Measurements from ENCODE around the gene FLNB. TPM values are rescaled to one million over a fixed set of nuclear protein-coding genes. Genes with fewer than 3 reads are reported as not detected.

FLNB gene
- total RNA-seq, 2 experiments from 2014 or later = 13.9 to 14.3 TPM

GRCh38 chr3:58150810-58151199, 142.6 kb downstream of the FLNB start:
- POLR2A ChIA-PET = no interaction called here
- CTCF ChIA-PET = no interaction called here

GRCh38 chr3:58151637-58152036, 143.4 kb downstream of the FLNB start:
- ChIA-PET CTCF (no interaction called here), POLR2A (no interaction called here)

GRCh38 chr3:58152225-58153015, 144.2 kb downstream of the FLNB start:
- POLR2A ChIA-PET = no interaction called here
- CTCF ChIA-PET = no interaction called here

GRCh38 chr3:58153371-58153770, 145.1 kb downstream of the FLNB start:
- ChIA-PET CTCF (no interaction called here), POLR2A (no interaction called here)

- CTCF ChIA-PET = no interaction called here
- POLR2A ChIA-PET = no interaction called here
These were observed 146.6 kb downstream of the FLNB start for GRCh38 chr3:58154626-58155449.

GRCh38 chr3:58155838-58156237, 147.6 kb downstream of the FLNB start:
- CTCF ChIA-PET = no interaction called here
- POLR2A ChIA-PET = no interaction called here

- ChIA-PET CTCF (no interaction called here), POLR2A (no interaction called here)
These were observed 149.5 kb downstream of the FLNB start for GRCh38 chr3:58157700-58158099.

- POLR2A ChIA-PET = interaction anchor here (0.5 kb wide), 1 partner anchor 37 kb away, joined by 5 read pairs; no protein-coding TSS in a partner anchor
- CTCF ChIA-PET = interaction anchor here (0.9 kb wide), 1 partner anchor 9 kb away, joined by 3 read pairs; no protein-coding TSS in a partner anchor
These were observed 150.4 kb downstream of the FLNB start for GRCh38 chr3:58158442-58159153.

DNA sequence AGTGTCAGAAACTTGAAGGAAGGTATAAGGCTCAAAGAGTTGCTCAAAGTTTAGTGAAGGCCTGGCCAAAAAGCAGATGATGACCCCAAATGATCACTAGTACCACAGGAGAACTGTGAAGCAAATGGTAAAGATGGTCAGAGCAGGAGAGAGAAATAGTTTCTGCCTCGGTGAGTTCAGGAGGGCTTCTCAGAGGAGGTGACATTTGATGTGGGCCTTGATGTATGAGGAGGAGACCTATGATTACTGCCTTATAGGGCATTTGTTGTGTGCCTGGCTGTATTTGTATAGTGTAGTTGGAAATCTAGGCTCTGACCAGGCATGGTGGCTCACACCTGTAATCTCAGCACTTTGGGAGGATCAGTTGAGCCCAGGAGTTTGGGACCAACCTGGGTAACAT, 152.2 kb downstream of the FLNB start:
- CTCF ChIA-PET = no interaction called here
- POLR2A ChIA-PET = no interaction called here

GRCh38 chr3:58161435-58162398, 153.5 kb downstream of the FLNB start:
- CTCF ChIA-PET = interaction anchor here (1.7 kb wide), 1 partner anchor 11 kb away, joined by 4 read pairs; no protein-coding TSS in a partner anchor
- POLR2A ChIA-PET = no interaction called here

DNA sequence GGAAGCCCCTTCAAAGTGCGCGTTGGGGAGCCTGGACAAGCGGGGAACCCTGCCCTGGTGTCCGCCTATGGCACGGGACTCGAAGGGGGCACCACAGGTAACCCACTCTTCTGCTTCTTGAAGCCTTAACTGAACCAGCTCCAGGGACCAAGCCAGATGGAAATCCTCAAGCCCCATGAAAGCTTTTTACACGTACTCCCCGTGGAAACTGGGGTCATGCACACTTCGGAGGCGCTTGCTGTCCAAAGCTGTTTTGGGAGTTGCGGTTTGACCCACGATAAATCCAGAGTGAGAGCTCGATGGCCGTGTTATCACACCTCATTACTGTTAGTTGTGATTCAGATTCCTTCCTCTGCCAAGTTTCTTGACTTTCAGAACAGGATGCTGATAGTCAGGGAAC, 155.0 kb downstream of the FLNB start:
- POLR2A ChIA-PET = no interaction called here

GRCh38 chr3:58164199-58164879, 156.1 kb downstream of the FLNB start:
- ChIA-PET POLR2A (no interaction called here), CTCF (interaction anchor here (0.6 to 1.7 kb wide), 2 partner anchors 13 to 1484 kb away, joined by 3 to 6 read pairs; no protein-coding TSS in a partner anchor)

More for the DNA sequence above, 155.0 kb downstream of the FLNB start:
- CTCF ChIA-PET = interaction anchor here (0.6 to 1.7 kb wide), 2 partner anchors 14 to 53 kb away, joined by 3 to 6 read pairs; no protein-coding TSS in a partner anchor

DNA sequence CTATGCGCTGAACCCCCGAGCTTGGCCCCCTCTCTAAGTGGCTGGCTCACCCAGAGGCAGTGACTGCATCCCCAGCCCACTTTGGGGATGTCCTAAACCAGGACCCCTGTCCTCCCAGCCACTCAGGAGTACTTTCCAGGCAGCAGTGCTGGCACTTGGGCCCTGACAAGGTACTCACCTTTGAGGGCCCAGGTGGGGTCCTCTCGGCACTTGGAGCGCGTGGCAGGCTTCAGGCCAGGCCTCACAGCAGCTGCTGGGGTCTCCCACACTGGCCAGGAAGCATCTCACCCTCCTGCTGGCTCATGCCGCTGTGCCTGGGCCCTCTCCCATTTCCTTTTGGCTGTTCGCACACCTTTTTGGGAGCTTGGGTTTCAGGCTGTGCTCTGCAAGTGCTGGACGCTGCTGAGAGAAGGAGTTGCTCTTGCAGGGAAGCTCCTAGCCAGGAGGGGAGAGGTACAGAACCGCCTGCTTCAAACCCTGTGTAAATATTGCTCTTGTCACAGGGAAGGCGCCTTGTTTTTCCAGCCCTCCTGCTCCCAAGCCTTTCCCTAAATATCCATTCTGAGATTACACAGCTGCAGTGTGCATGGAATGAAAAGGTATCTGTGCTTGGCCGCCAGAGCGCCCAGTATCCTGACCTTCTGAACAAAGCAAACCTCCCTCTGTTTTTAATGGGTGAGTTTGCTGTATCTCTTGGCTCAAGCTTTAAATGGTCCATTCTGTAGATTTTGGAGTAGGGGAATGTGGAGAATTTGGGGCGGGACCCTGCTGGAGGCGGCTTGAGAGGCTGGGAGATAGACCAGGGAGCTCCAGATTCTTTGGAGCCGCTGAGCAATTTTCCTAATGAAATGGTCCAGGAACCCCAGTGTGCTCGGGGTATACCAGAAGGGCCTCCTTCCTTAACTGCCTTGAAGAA, 156.9 kb downstream of the FLNB start:
- ChIA-PET POLR2A (no interaction called here), CTCF (interaction anchor here (0.6 to 1.3 kb wide), 4 partner anchors 12 to 1483 kb away, joined by 3 to 6 read pairs (median 4); partner anchors contain the start of gene FLNB)

- CTCF ChIA-PET = interaction anchor here (0.6 to 2.7 kb wide), 13 partner anchors 9 to 170 kb away, joined by 3 to 19 read pairs (median 3); partner anchors contain the start of genes FLNB, HTD2 and RPP14
These were observed 159.5 kb downstream of the FLNB start for GRCh38 chr3:58167431-58168351.

GRCh38 chr3:58168498-58168897, 160.3 kb downstream of the FLNB start:
- POLR2A ChIA-PET = no interaction called here
- CTCF ChIA-PET = interaction anchor here (1.2 to 2.7 kb wide), 3 partner anchors 10 to 138 kb away, joined by 3 to 19 read pairs (median 5); partner anchors contain the start of genes HTD2 and RPP14

More at GRCh38 chr3:58167431-58168351, 159.5 kb downstream of the FLNB start:
- POLR2A ChIA-PET = no interaction called here

DNA sequence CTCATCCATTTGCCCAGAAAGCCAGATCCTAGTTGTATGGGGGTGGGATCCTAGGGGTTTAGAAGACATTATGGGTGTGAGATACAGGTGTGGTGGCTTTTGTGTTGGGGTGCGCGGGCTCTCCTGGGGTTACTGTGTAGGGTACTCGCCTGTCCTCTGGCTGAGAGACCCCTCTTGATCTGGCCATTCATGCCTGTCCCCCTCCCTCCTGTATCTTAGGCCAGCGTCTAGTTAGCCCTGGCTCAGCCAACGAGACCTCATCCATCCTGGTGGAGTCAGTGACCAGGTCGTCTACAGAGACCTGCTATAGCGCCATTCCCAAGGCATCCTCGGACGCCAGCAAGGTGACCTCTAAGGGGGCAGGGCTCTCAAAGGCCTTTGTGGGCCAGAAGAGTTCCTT, 161.1 kb downstream of the FLNB start:
- POLR2A ChIA-PET = no interaction called here
- CTCF ChIA-PET = no interaction called here

All from activated CD8-positive, alpha-beta memory T cell treated with anti-CD3 and anti-CD28 coated beads for 36 hours (primary cell).